ENCODE data around the gene PDP2. TPM values are rescaled to one million over a fixed set of nuclear protein-coding genes. Genes with fewer than 3 reads are reported as not detected.
A peak's percentile ranks its signal among the peaks of the same experiment; 100 is the strongest.

PDP2 gene
- total and polyA plus RNA-seq, 2 donors from 2014 or later: 5.1 to 9.2 TPM

- H3K9me3 ChIP-seq (ENCODE audit: control insufficient read depth in 2 of 3, insufficient read depth in 1 of 3, low read length in 3 of 3): no peaks in the 10 kb centered on the region
- intact Hi-C loops (cut with DNase I): no loop called here
- FAIRE-seq (no peak), DNase-seq (peak in 1 of 5 donors; percentile 61)
- no peak overlapping the region for H3K4me3 ChIP-seq (ENCODE audit: low read length in 3 of 3)
- H3K4me1 ChIP-seq (ENCODE audit: control insufficient read depth in 2 of 3, insufficient read depth in 2 of 3, low read depth in 1 of 3, low read length in 3 of 3): peaks cover 0 to 23% (median 0%) of the 10 kb centered on the region in 3 donors
- no peak for TF ChIP-seq CTCF (IDR thresholded peaks at IDR 0.05; ENCODE audit: borderline replicate concordance, extremely low read depth, insufficient read depth)
- peak overlapping the region in 1 of 3 donors; percentile 7 for H3K9ac ChIP-seq (ENCODE audit: low read length in 3 of 3)
- no peaks in the 10 kb centered on the region for H3K27me3 ChIP-seq (ENCODE audit: control insufficient read depth, insufficient read depth, low read length)
- peak overlapping the region in 1 of 2 donors; percentile 61 for H3K27ac ChIP-seq (ENCODE audit: low read depth in 2 of 2, low read length in 2 of 2)
- H3K36me3 ChIP-seq (ENCODE audit: control insufficient read depth in 2 of 3, insufficient read depth in 3 of 3, low read length in 3 of 3): peaks cover 0 to 23% (median 10%) of the 10 kb centered on the region in 3 donors
Measured at GRCh38 chr16:66911801-66912200, 31.5 kb downstream of the PDP2 start.

- H3K36me3 ChIP-seq (ENCODE audit: control insufficient read depth in 2 of 3, insufficient read depth in 3 of 3, low read length in 3 of 3): peaks cover 0 to 23% (median 10%) of the 10 kb centered on the region in 3 donors
- peaks cover 0 to 23% (median 0%) of the 10 kb centered on the region in 3 donors for H3K4me1 ChIP-seq (ENCODE audit: control insufficient read depth in 2 of 3, insufficient read depth in 2 of 3, low read depth in 1 of 3, low read length in 3 of 3)
- DNase-seq (peak in 1 of 5 donors; percentile 38), FAIRE-seq (no peak)
- peak overlapping the region in 1 of 2 donors; percentile 70 for H3K27ac ChIP-seq (ENCODE audit: low read depth in 2 of 2, low read length in 2 of 2)
- H3K4me3 ChIP-seq (ENCODE audit: low read length in 3 of 3): no peak overlapping the region
- TF ChIP-seq CTCF (IDR thresholded peaks at IDR 0.05; ENCODE audit: borderline replicate concordance, extremely low read depth, insufficient read depth): no peak
- no peaks in the 10 kb centered on the region for H3K27me3 ChIP-seq (ENCODE audit: control insufficient read depth, insufficient read depth, low read length)
- no peaks in the 10 kb centered on the region for H3K9me3 ChIP-seq (ENCODE audit: control insufficient read depth in 2 of 3, insufficient read depth in 1 of 3, low read length in 3 of 3)
- intact Hi-C loops (cut with DNase I): no loop called here
- H3K9ac ChIP-seq (ENCODE audit: low read length in 3 of 3): peak overlapping the region in 1 of 3 donors; percentile 62
Measured at GRCh38 chr16:66913081-66913480, 32.8 kb downstream of the PDP2 start.

GRCh38 chr16:66913711-66914110 is 33.4 kb downstream of the PDP2 start:
- H3K9me3 ChIP-seq (ENCODE audit: control insufficient read depth in 2 of 3, insufficient read depth in 1 of 3, low read length in 3 of 3): no peaks in the 10 kb centered on the region
- H3K27ac ChIP-seq (ENCODE audit: low read depth in 2 of 2, low read length in 2 of 2): peak overlapping the region in 1 of 2 donors; percentile 70
- H3K27me3 ChIP-seq (ENCODE audit: control insufficient read depth, insufficient read depth, low read length): no peaks in the 10 kb centered on the region
- intact Hi-C loops (cut with DNase I): no loop called here
- DNase-seq (no peak), FAIRE-seq (no peak)
- H3K9ac ChIP-seq (ENCODE audit: low read length in 3 of 3): peak overlapping the region in 1 of 3 donors; percentile 62
- no peak for TF ChIP-seq CTCF (IDR thresholded peaks at IDR 0.05; ENCODE audit: borderline replicate concordance, extremely low read depth, insufficient read depth)
- H3K4me1 ChIP-seq (ENCODE audit: control insufficient read depth in 2 of 3, insufficient read depth in 2 of 3, low read depth in 1 of 3, low read length in 3 of 3): peaks cover 0 to 23% (median 3%) of the 10 kb centered on the region in 3 donors
- no peak overlapping the region for H3K4me3 ChIP-seq (ENCODE audit: low read length in 3 of 3)
- H3K36me3 ChIP-seq (ENCODE audit: control insufficient read depth in 2 of 3, insufficient read depth in 3 of 3, low read length in 3 of 3): peaks cover 0 to 23% (median 8%) of the 10 kb centered on the region in 3 donors

GRCh38 chr16:66914541-66914940 is 34.2 kb downstream of the PDP2 start:
- H3K27ac ChIP-seq (ENCODE audit: low read depth in 2 of 2, low read length in 2 of 2): peak overlapping the region in 1 of 2 donors; percentile 6
- no peaks in the 10 kb centered on the region for H3K27me3 ChIP-seq (ENCODE audit: control insufficient read depth, insufficient read depth, low read length)
- intact Hi-C loops (cut with DNase I): no loop called here
- H3K36me3 ChIP-seq (ENCODE audit: control insufficient read depth in 2 of 3, insufficient read depth in 3 of 3, low read length in 3 of 3): peaks cover 0 to 23% (median 6%) of the 10 kb centered on the region in 3 donors
- peak overlapping the region in 1 of 3 donors; percentile 38 for H3K9ac ChIP-seq (ENCODE audit: low read length in 3 of 3)
- DNase-seq (no peak), FAIRE-seq (no peak)
- peaks cover 0 to 26% (median 12%) of the 10 kb centered on the region in 3 donors for H3K4me1 ChIP-seq (ENCODE audit: control insufficient read depth in 2 of 3, insufficient read depth in 2 of 3, low read depth in 1 of 3, low read length in 3 of 3)
- TF ChIP-seq CTCF (IDR thresholded peaks at IDR 0.05; ENCODE audit: borderline replicate concordance, extremely low read depth, insufficient read depth): no peak
- H3K4me3 ChIP-seq (ENCODE audit: low read length in 3 of 3): peak overlapping the region in 1 of 3 donors; percentile 28
- no peaks in the 10 kb centered on the region for H3K9me3 ChIP-seq (ENCODE audit: control insufficient read depth in 2 of 3, insufficient read depth in 1 of 3, low read length in 3 of 3)

Data from kidney (tissue), 14 donors.